A549 (cell line): ENCODE measurements around the gene MED22. TPM values are rescaled to one million over a fixed set of nuclear protein-coding genes. Genes with fewer than 3 reads are reported as not detected.
"Not testable (repeated sequence)": the region's sequence is repeated elsewhere in the genome, so short reads cannot be mapped to it uniquely, and the experiment has no call there.

Experiments used
- ATAC-seq, 2 experiments: fragments of 200-7000 bp in 1 of 2; fragments of >200 bp in 1 of 2; cut with Nextera tagmentation in 1 of 2; cut with Tn5 transposase in 1 of 2; 3 replicates each; pipeline versions ENCODE4 v1.8.0 to v1.9.1; 2018 to 2020; ENCODE audit warnings: mild to moderate bottlenecking in 1 of 2, moderate library complexity in 1 of 2
- CTCF ChIA-PET: fragments of 300-600 bp; sonication (Branson Sonifier 250); formaldehyde crosslinking; extraction: SDS; loops from one replicate; lab custom pipeline; 2021; ENCODE audit warnings: antibody characterized with exemption, inconsistent platforms; lab: Yijun Ruan, JAX
- POLR2A ChIA-PET: fragments of 350-600 bp; formaldehyde crosslinking; extraction: SDS; loops from one replicate; lab custom pipeline; 2021; ENCODE audit warnings: antibody characterized with exemption, inconsistent platforms; lab: Yijun Ruan, JAX
- DNase-seq, 2 experiments: peaks; one replicate each; pipeline versions ENCODE4 v3.0.0 to v3.0.0-alpha.2; 2011 to 2016; ENCODE audit warnings: low read depth in 1 of 2, low spot score in 1 of 2
- FAIRE-seq: peaks from 2 replicates; lab custom pipeline; 2011; peaks lifted over from hg19 to GRCh38; lab: Jason Lieb, UNC
- H3K27ac ChIP-seq, 2 experiments: fragments of >200 bp; sonication (Bioruptor Twin); formaldehyde crosslinking; 3 replicates each; pipeline ENCODE4 v1.5.1; 2016 to 2017
- H3K4me1 ChIP-seq: fragments of >200 bp; sonication (Bioruptor Twin); formaldehyde crosslinking; 3 replicates; pipeline ENCODE4 v1.6.1; 2016
- H3K4me2 ChIP-seq: fragments of >200 bp; sonication (Bioruptor Twin); formaldehyde crosslinking; 3 replicates; pipeline ENCODE4 v1.6.1; 2016
- H3K4me3 ChIP-seq: fragments of >200 bp; sonication (Bioruptor Twin); formaldehyde crosslinking; 3 replicates; pipeline ENCODE4 v1.5.1; 2016
- H3K9me3 ChIP-seq: fragments of >200 bp; sonication (Bioruptor Twin); formaldehyde crosslinking; 3 replicates; pipeline ENCODE4 v1.6.1; 2016
- BHLHE40 ChIP-seq: IDR thresholded peaks from 2 replicates; pipeline ENCODE4 v1.6.1; 2012; ENCODE audit warnings: low read depth, low read length, inconsistent platforms
- CBX8 ChIP-seq: fragments of 200-600 bp; sonication (generic); IDR thresholded peaks from 2 replicates; pipeline ENCODE4 v1.6.1; 2016
- CHD4 ChIP-seq: fragments of 200-600 bp; sonication (generic); IDR thresholded peaks from 2 replicates; pipeline ENCODE4 v1.6.1; 2016; ENCODE audit warnings: antibody characterized with exemption, mild to moderate bottlenecking, borderline replicate concordance
- EHF ChIP-seq: fragments of 250-450 bp; sonication (Bioruptor Pico); IDR thresholded peaks from 2 replicates; pipeline ENCODE4 v1.5.0; 2020; ENCODE audit warnings: mild to moderate bottlenecking
- ESRRA ChIP-seq: fragments of 150-350 bp; IDR thresholded peaks from 2 replicates; pipeline ENCODE4 v1.6.1; 2014; ENCODE audit warnings: mild to moderate bottlenecking, low read length, borderline replicate concordance
- FOSB ChIP-seq: fragments of 250-450 bp; sonication (Bioruptor Pico); IDR thresholded peaks from 2 replicates; pipeline ENCODE4 v1.5.0; 2020; ENCODE audit warnings: mild to moderate bottlenecking, moderate library complexity
- FOSL2 ChIP-seq, 2 experiments: fragments of 450-650 bp in 1 of 2; fragments of >200 bp in 1 of 2; sonication (Bioruptor Twin) in 1 of 2; formaldehyde crosslinking; IDR thresholded peaks; 2 replicates each; pipeline versions ENCODE4 v1.5.0 to v1.6.1; 2016 to 2020; ENCODE audit warnings: mild to moderate bottlenecking in 1 of 2, moderate library complexity in 1 of 2
- FOXS1 ChIP-seq: fragments of 250-450 bp; sonication (Bioruptor Pico); IDR thresholded peaks from 2 replicates; pipeline ENCODE4 v1.5.0; 2020; ENCODE audit warnings: mild to moderate bottlenecking, moderate library complexity
- HOXB5 ChIP-seq: fragments of 250-450 bp; sonication (Bioruptor Pico); IDR thresholded peaks from 2 replicates; pipeline ENCODE4 v1.5.0; 2020; ENCODE audit warnings: mild to moderate bottlenecking, moderate library complexity
- JUN ChIP-seq, 2 experiments: fragments of >200 bp; sonication (Bioruptor Twin); formaldehyde crosslinking; IDR thresholded peaks; 2 replicates in 1 of 2; 3 replicates in 1 of 2; pipeline ENCODE4 v1.6.1; 2016 to 2017
- JUNB ChIP-seq: fragments of >200 bp; sonication (Bioruptor Twin); formaldehyde crosslinking; IDR thresholded peaks from 2 replicates; pipeline ENCODE4 v1.6.1; 2016
- KDM5A ChIP-seq: fragments of 200-600 bp; sonication (generic); IDR thresholded peaks from 2 replicates; pipeline ENCODE4 v1.6.1; 2016; ENCODE audit warnings: antibody characterized with exemption, mild to moderate bottlenecking
- MAFK ChIP-seq: fragments of 450-650 bp; IDR thresholded peaks from 2 replicates; pipeline ENCODE4 v1.6.1; 2014; ENCODE audit not compliant: partially characterized antibody
- MAZ ChIP-seq: fragments of 150-350 bp; IDR thresholded peaks from 2 replicates; pipeline ENCODE4 v1.6.1; 2014; ENCODE audit warnings: antibody characterized with exemption, low read depth, low read length, borderline replicate concordance
- NFE2L2 ChIP-seq: fragments of 150-350 bp; conservative IDR thresholded peaks from 2 replicates; pipeline ENCODE4 v1.6.1; 2014; ENCODE audit warnings: low read length
- RAD21 ChIP-seq, 2 experiments: fragments of >200 bp in 1 of 2; sonication (Bioruptor Twin) in 1 of 2; formaldehyde crosslinking in 1 of 2; IDR thresholded peaks in 1 of 2; conservative IDR thresholded peaks in 1 of 2; 2 replicates in 1 of 2; 3 replicates in 1 of 2; pipeline ENCODE4 v1.6.1; 2012 to 2018; ENCODE audit warnings: inconsistent platforms in 1 of 2
- RARB ChIP-seq: fragments of 250-450 bp; sonication (Bioruptor Pico); IDR thresholded peaks from 2 replicates; pipeline ENCODE4 v1.8.0; 2021; ENCODE audit warnings: mild to moderate bottlenecking, moderate library complexity
- SREBF2 ChIP-seq: fragments of 450-650 bp; IDR thresholded peaks from 2 replicates; pipeline ENCODE4 v1.6.1; 2014; ENCODE audit warnings: mild to moderate bottlenecking, moderate library complexity
- ZFP36 ChIP-seq: fragments of 450-650 bp; IDR thresholded peaks from 2 replicates; pipeline ENCODE4 v1.6.1; 2014; ENCODE audit warnings: borderline replicate concordance; ENCODE audit not compliant: partially characterized antibody
- ZNF302 ChIP-seq: fragments of 250-450 bp; sonication (Bioruptor Pico); IDR thresholded peaks from 2 replicates; pipeline ENCODE4 v1.9.0; 2021; ENCODE audit warnings: inconsistent platforms, mild to moderate bottlenecking, moderate library complexity
- WGBS: methylation state at CpG from one replicate; pipeline ENCODE4 v1.1.6; 2017; ENCODE audit errors: missing lambda C conversion rate; 5-methylcytosine and 5-hydroxymethylcytosine counted together
- polyA plus RNA-seq, 4 experiments: library from polyadenylated mRNA; depleted of rRNA in 3 of 4; stranded (reverse); fragments of >200 nt; fragmentation: RNase III in 1 of 4; extraction: RNeasy Plus Mini Kit Qiagen cat#74134 plus additional on column Dnase treatment in 1 of 4; gene quantifications; 2 replicates in 3 of 4; 3 replicates in 1 of 4; pipeline ENCODE4 v1.2.3, GENCODE V29; 2011 to 2017
- TF ChIP-seq, protein P1 (sequence below): fragments of 250-450 bp; sonication (Bioruptor Pico); IDR thresholded peaks from 2 replicates; pipeline ENCODE4 v1.5.0; 2020; ENCODE audit warnings: low read depth, mild to moderate bottlenecking, moderate library complexity
- TF ChIP-seq, protein P2 (sequence below): fragments of 250-450 bp; sonication (Bioruptor Pico); IDR thresholded peaks from 2 replicates; pipeline ENCODE4 v1.5.0; 2021; ENCODE audit warnings: mild to moderate bottlenecking, moderate library complexity, borderline replicate concordance

MED22 gene
- polyA plus RNA-seq, 2 of the 4 experiments (the other 2 are of a cell fraction) = 15.7 to 22.0 TPM

DNA sequence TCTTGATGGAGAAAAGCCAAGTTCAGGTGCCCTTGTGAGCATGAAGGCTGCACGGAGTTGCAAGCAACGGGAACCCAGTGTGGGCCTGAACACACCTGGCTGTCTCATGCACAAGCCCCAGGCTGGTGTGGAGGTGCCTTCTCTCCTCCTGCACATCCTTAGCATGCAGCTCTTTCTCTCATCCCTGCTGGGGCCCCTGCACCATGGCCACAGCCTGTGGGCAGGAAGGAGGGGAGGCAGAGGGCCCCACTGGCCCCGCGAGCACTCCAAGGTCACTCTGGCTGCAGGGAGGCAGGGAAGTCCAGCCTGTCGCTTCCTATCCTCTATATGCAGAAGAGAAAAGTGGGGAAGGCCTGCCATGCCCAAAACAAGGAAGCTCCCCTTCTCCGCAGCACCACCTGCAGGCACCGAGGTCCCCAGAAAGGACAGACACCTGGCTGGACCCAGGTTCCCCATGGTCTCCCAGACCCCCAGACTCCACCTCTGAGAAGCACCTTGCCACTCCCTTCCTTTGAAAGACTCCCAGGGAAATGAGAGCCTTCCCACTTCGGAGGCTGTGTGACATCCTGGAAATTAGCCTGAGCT lies 46.8 kb upstream of the MED22 start:
- ATAC-seq = peak; percentile 9 to 30; a peak in 3 of 6 replicates
- WGBS = 25% methylated on average over 8 of the region's 8 CpGs
- no peak for TF ChIP-seq BHLHE40
- TF ChIP-seq MAFK = no peak
- TF ChIP-seq FOSL2 (IDR thresholded peaks at IDR 0.05) = no peak
- no peak for TF ChIP-seq FOSL2 (CRISPR knock-in tag; IDR thresholded peaks at IDR 0.05)
- no peak for TF ChIP-seq CBX8
- TF ChIP-seq JUNB = no peak
- TF ChIP-seq, protein P1, sequence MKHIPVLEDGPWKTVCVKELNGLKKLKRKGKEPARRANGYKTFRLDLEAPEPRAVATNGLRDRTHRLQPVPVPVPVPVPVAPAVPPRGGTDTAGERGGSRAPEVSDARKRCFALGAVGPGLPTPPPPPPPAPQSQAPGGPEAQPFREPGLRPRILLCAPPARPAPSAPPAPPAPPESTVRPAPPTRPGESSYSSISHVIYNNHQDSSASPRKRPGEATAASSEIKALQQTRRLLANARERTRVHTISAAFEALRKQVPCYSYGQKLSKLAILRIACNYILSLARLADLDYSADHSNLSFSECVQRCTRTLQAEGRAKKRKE (CRISPR knock-in tag) = no peak
- TF ChIP-seq NFE2L2 = no peak
- TF ChIP-seq JUN (IDR thresholded peaks at IDR 0.05) = no peak
- no peak for TF ChIP-seq MAZ
- Histone ChIP-seq H3K4me1 (no peaks in the 10 kb centered on the region), H3K4me2 (no peak overlapping the region), H3K4me3 (no peak overlapping the region), H3K9me3 (no peaks in the 10 kb centered on the region), H3K27ac (no peak overlapping the region)
- DNase-seq = no peak
- POLR2A ChIA-PET = interaction anchor here (0.6 kb wide), 1 partner anchor 14 kb away, joined by 7 read pairs; no protein-coding TSS in a partner anchor
- no peak for FAIRE-seq
- CTCF ChIA-PET = interaction anchor here (0.9 to 4.4 kb wide), 13 partner anchors 8 to 92 kb away, joined by 3 to 21 read pairs (median 5); no protein-coding TSS in a partner anchor

DNA sequence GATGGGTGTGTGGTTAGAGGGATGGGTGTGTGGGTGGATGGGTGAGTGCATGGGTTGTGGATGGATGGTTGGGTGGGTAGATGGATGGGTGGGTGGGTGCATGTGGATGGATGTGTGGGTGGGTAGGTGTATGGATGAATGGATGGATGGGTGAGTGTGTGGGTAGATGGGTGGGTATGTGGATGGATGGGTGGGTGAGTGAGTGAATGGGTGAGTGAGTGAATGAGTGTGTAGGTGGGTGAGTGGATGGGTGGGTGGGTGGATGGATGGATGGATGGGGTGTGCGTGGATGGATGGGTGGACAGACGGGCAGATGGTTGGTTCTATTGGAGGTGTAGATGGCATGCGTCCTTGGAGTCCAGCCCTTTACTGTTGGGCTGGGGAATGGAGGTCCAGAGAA lies 45.5 kb upstream of the MED22 start:
- no peak overlapping the region for H3K4me3 ChIP-seq
- POLR2A ChIA-PET = no interaction called here
- no peak for DNase-seq
- 85% methylated on average over 3 of the region's 3 CpGs for WGBS
- H3K4me2 ChIP-seq = no peak overlapping the region
- ATAC-seq = no peak
- CTCF ChIA-PET = interaction anchor here (0.9 kb wide), 1 partner anchor 19 kb away, joined by 3 read pairs; no protein-coding TSS in a partner anchor
- no peaks in the 10 kb centered on the region for H3K4me1 ChIP-seq
- no peaks in the 10 kb centered on the region for H3K9me3 ChIP-seq
- TF ChIP-seq ZNF302 (CRISPR knock-in tag) (no peak), ZFP36 (no peak), FOXS1 (CRISPR knock-in tag) (no peak), SREBF2 (no peak), RARB (no peak), RAD21 (conservative IDR thresholded peaks at IDR 0.05 in 1 of 2, IDR thresholded peaks at IDR 0.05 in 1 of 2) (no peak), KDM5A (no peak), EHF (CRISPR knock-in tag) (no peak), FOSB (no peak), ESRRA (no peak), CHD4 (no peak), MAFK (no peak), JUN (IDR thresholded peaks at IDR 0.05) (no peak), CBX8 (no peak), HOXB5 (no peak)
- TF ChIP-seq, protein P2, sequence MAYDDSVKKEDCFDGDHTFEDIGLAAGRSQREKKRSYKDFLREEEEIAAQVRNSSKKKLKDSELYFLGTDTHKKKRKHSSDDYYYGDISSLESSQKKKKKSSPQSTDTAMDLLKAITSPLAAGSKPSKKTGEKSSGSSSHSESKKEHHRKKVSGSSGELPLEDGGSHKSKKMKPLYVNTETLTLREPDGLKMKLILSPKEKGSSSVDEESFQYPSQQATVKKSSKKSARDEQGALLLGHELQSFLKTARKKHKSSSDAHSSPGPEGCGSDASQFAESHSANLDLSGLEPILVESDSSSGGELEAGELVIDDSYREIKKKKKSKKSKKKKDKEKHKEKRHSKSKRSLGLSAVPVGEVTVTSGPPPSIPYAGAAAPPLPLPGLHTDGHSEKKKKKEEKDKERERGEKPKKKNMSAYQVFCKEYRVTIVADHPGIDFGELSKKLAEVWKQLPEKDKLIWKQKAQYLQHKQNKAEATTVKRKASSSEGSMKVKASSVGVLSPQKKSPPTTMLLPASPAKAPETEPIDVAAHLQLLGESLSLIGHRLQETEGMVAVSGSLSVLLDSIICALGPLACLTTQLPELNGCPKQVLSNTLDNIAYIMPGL (CRISPR knock-in tag) = no peak
- H3K27ac ChIP-seq = no peak overlapping the region
- FAIRE-seq = no peak

DNA sequence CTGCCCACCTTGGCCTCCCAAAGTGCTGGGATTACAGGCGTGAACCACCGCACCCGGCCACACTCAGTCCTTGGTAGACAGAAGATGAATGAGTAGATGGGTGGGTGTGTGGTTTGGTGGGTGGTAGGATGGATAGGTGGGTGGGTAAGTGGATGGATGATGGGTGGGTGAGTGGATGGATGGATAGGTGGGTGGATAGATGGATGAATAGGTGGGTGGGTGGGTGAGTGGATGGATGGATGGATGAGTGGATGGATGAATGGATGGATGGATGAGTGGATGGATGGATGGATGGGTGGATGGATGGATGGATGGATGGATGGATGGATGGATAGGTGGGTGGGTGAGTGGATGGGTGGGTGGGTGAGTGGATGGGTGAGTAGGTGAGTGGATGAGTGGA lies 44.4 kb upstream of the MED22 start:
- DNase-seq, CTCF ChIA-PET, ATAC-seq, H3K4me3 ChIP-seq, H3K27ac ChIP-seq, H3K4me1 ChIP-seq, H3K9me3 ChIP-seq, FAIRE-seq: not testable (repeated sequence)
- POLR2A ChIA-PET = interaction anchor here (0.6 kb wide), 1 partner anchor 359 kb away, joined by 4 read pairs; no protein-coding TSS in a partner anchor
- WGBS = 87% methylated on average over 3 of the region's 3 CpGs
- H3K4me2 ChIP-seq = peak overlapping the region; percentile 20; the same call in 2 of the 3 replicates

DNA sequence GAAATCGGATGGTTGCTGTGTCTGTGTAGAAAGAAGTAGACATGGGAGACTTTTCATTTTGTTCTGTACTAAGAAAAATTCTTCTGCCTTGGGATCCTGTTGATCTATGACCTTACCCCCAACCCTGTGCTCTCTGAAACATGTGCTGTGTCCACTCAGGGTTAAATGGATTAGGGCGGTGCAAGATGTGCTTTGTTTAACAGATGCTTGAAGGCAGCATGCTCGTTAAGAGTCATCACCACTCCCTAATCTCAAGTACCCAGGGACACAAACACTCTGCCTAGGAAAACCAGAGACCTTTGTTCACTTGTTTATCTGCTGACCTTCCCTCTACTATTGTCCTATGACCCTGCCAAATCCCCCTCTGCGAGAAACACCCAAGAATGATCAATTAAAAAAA lies 43.5 kb upstream of the MED22 start:
- DNase-seq, H3K4me1 ChIP-seq, H3K9me3 ChIP-seq, FAIRE-seq, ATAC-seq, POLR2A ChIA-PET, CTCF ChIA-PET, H3K27ac ChIP-seq, H3K4me3 ChIP-seq: not testable (repeated sequence)
- 12% methylated on average over 3 of the region's 4 CpGs for WGBS
- H3K4me2 ChIP-seq = peak overlapping the region; percentile 20; the same call in 2 of the 3 replicates
